A673 (cell line): ENCODE measurements around the gene UQCRC1. TPM values are rescaled to one million over a fixed set of nuclear protein-coding genes. Genes with fewer than 3 reads are reported as not detected.

ENCODE experiments used
- BruUV-seq: library from RNA; stranded (reverse); fragments of 400-500 nt; replicated peaks from 2 replicates; lab custom pipeline; 2021; lab: Mats Ljungman, UMichigan
- CTCF ChIA-PET: fragments of 300-600 bp; sonication (Branson Sonifier 250); formaldehyde crosslinking; loops from one replicate; lab custom pipeline; 2022; ENCODE audit warnings: antibody characterized with exemption; lab: Charles Lee
- POLR2A ChIA-PET: fragments of 300-600 bp; sonication (Branson Sonifier 250); formaldehyde crosslinking; loops from one replicate; lab custom pipeline; 2022; ENCODE audit warnings: antibody characterized with exemption; ENCODE audit not compliant: low non-redundant PET; lab: Charles Lee
- DNase-seq: peaks from one replicate; pipeline ENCODE4 v3.0.0-alpha.2; 2015; ENCODE audit warnings: low spot score
- H3K27ac ChIP-seq: fragments of 200-600 bp; sonication (generic); 2 replicates; pipeline ENCODE4 v1.5.1; 2016; ENCODE audit warnings: mixed run types, low read depth, mild to moderate bottlenecking, mixed read lengths, antibody characterized with exemption, low read length; ENCODE audit not compliant: poor library complexity, severe bottlenecking
- H3K27me3 ChIP-seq: fragments of 200-600 bp; sonication (generic); replicated peaks from 2 replicates; pipeline ENCODE4 v1.6.1; 2017; ENCODE audit warnings: mixed run types, low read depth, mild to moderate bottlenecking, mixed read lengths, antibody characterized with exemption, low read length; ENCODE audit not compliant: insufficient read depth, poor library complexity
- H3K36me3 ChIP-seq: fragments of 200-600 bp; sonication (generic); 2 replicates; pipeline ENCODE4 v1.6.1; 2016; ENCODE audit warnings: mixed run types, mild to moderate bottlenecking, mixed read lengths, antibody characterized with exemption, low read length; ENCODE audit not compliant: insufficient read depth, poor library complexity, severe bottlenecking
- H3K4me1 ChIP-seq: fragments of 200-600 bp; sonication (generic); 2 replicates; pipeline ENCODE4 v1.6.1; 2017; ENCODE audit warnings: mixed run types, mild to moderate bottlenecking, mixed read lengths, antibody characterized with exemption, low read length; ENCODE audit not compliant: insufficient read depth, poor library complexity, severe bottlenecking
- H3K4me3 ChIP-seq: fragments of 200-600 bp; sonication (generic); 2 replicates; pipeline ENCODE4 v1.5.1; 2016; ENCODE audit warnings: low read depth, mixed run types, mild to moderate bottlenecking, mixed read lengths, low read length; ENCODE audit not compliant: poor library complexity, severe bottlenecking
- H3K9me3 ChIP-seq: fragments of 200-600 bp; sonication (generic); 2 replicates; pipeline ENCODE4 v1.6.1; 2016; ENCODE audit warnings: mixed run types, low read depth, mild to moderate bottlenecking, mixed read lengths, antibody characterized with exemption, low read length; ENCODE audit not compliant: poor library complexity, severe bottlenecking
- CTCF ChIP-seq: fragments of 300-800, 200-600 bp; sonication (generic); conservative IDR thresholded peaks from 2 replicates; pipeline ENCODE4 v1.5.1; 2017; ENCODE audit warnings: low read depth, mild to moderate bottlenecking, antibody characterized with exemption, low read length, moderate library complexity, mixed read lengths
- EZH2 ChIP-seq: fragments of 200-600 bp; sonication (generic); IDR thresholded peaks from 2 replicates; pipeline ENCODE4 v1.6.1; 2017; ENCODE audit warnings: borderline replicate concordance, low read depth, mild to moderate bottlenecking, mixed read lengths, antibody characterized with exemption, low read length; ENCODE audit not compliant: poor library complexity, severe bottlenecking
- intact Hi-C: fragments of 100-400 bp; cut with micrococcal nuclease; formaldehyde crosslinking; loops from one replicate; pipeline ENCODE4 v1.10.0; 2022; ENCODE audit not compliant: unreplicated experiment
- total RNA-seq: library from RNA; stranded (reverse); gene quantifications from 2 replicates; pipeline ENCODE4 v1.2.3, GENCODE V29; 2021

Gene UQCRC1
- total RNA-seq, 1 experiment from 2014 or later = 189 TPM

- Histone ChIP-seq H3K27me3 (no peaks in the 10 kb centered on the region), H3K27ac (no peak overlapping the region), H3K36me3 (no peaks in the 10 kb centered on the region), H3K4me3 (no peak overlapping the region), H3K4me1 (peaks cover 16% of the 10 kb centered on the region), H3K9me3 (no peaks in the 10 kb centered on the region)
- TF ChIP-seq EZH2 (no peak), CTCF (no peak)
- no TSS peak for BruUV-seq
- intact Hi-C loops = no loop called here
- POLR2A ChIA-PET = no interaction called here
- DNase-seq = no peak
- CTCF ChIA-PET = no interaction called here
Observed at GRCh38 chr3:48593337-48593736, 16.1 kb downstream of the UQCRC1 start.

GRCh38 chr3:48592519-48593087, 16.8 kb downstream of the UQCRC1 start:
- Histone ChIP-seq H3K4me3 (no peak overlapping the region), H3K27ac (no peak overlapping the region), H3K36me3 (no peaks in the 10 kb centered on the region), H3K4me1 (peaks cover 12% of the 10 kb centered on the region), H3K9me3 (no peaks in the 10 kb centered on the region), H3K27me3 (no peaks in the 10 kb centered on the region)
- POLR2A ChIA-PET = no interaction called here
- DNase-seq = no peak
- CTCF ChIA-PET = no interaction called here
- TF ChIP-seq CTCF (no peak), EZH2 (no peak)
- intact Hi-C loops = no loop called here
- no TSS peak for BruUV-seq

GRCh38 chr3:48591886-48592518, 17.4 kb downstream of the UQCRC1 start:
- no peaks in the 10 kb centered on the region for H3K36me3 ChIP-seq
- intact Hi-C loops = no loop called here
- no peaks in the 10 kb centered on the region for H3K9me3 ChIP-seq
- H3K4me3 ChIP-seq = no peak overlapping the region
- ChIA-PET CTCF (no interaction called here), POLR2A (no interaction called here)
- no peak overlapping the region for H3K27ac ChIP-seq
- TF ChIP-seq EZH2 (no peak), CTCF (no peak)
- no TSS peak for BruUV-seq
- H3K27me3 ChIP-seq = no peaks in the 10 kb centered on the region
- peaks cover 12% of the 10 kb centered on the region for H3K4me1 ChIP-seq
- no peak for DNase-seq
